ENCODE measurements around the gene EYA2. TPM values are rescaled to one million over a fixed set of nuclear protein-coding genes. Genes with fewer than 3 reads are reported as not detected.

EYA2 gene
- total RNA-seq, 1 experiment from 2014 or later, result 0.74 TPM

- Histone ChIP-seq H2AFZ (ENCODE audit: low read length) (no peak overlapping the region), H3K4me2 (ENCODE audit: insufficient read depth, insufficient read length, low read length) (no peak overlapping the region), H2BK15ac (ENCODE audit: low read depth, low read length) (no peak overlapping the region), H4K20me1 (ENCODE audit: control insufficient read depth, insufficient read depth, insufficient read length) (no peaks in the 10 kb centered on the region), H3K23me2 (ENCODE audit: insufficient read length, low read depth, low read length, poor library complexity, severe bottlenecking) (no peaks in the 10 kb centered on the region), H3K14ac (ENCODE audit: insufficient read depth, low read length) (no peak overlapping the region), H2BK120ac (ENCODE audit: low read depth, low read length, poor library complexity, severe bottlenecking) (no peak overlapping the region), H3K23ac (ENCODE audit: insufficient read length, low read depth, low read length) (no peak overlapping the region), H3K18ac (ENCODE audit: insufficient read length, low read depth, low read length) (no peak overlapping the region), H2AK5ac (ENCODE audit: insufficient read length, low read length) (no peak overlapping the region), H3K9me3 (ENCODE audit: control insufficient read depth, low read depth, low read length) (no peaks in the 10 kb centered on the region), H4K8ac (replicated peaks; ENCODE audit: insufficient read length, low read depth, low read length) (no peak overlapping the region), H3K27me3 (ENCODE audit: insufficient read depth, low read length) (no peaks in the 10 kb centered on the region), H3K4ac (ENCODE audit: low read depth, low read length) (no peak overlapping the region), H4K5ac (ENCODE audit: insufficient read length, low read depth, low read length) (no peak overlapping the region), H3K4me1 (ENCODE audit: insufficient read depth, low read length) (no peaks in the 10 kb centered on the region), H2BK12ac (ENCODE audit: insufficient read length, low read depth, low read length) (no peak overlapping the region), H4K91ac (ENCODE audit: insufficient read length, low read depth, low read length) (no peak overlapping the region), H3K79me2 (ENCODE audit: insufficient read depth, low read length) (no peaks in the 10 kb centered on the region), H3K9ac (ENCODE audit: extremely low read depth, insufficient read length, low read length) (no peak overlapping the region), H3T11ph (ENCODE audit: low read length) (no peak overlapping the region), H3K79me1 (ENCODE audit: insufficient read depth, low read depth, low read length, poor library complexity, severe bottlenecking) (no peaks in the 10 kb centered on the region), H2BK5ac (ENCODE audit: insufficient read length, low read length) (no peak overlapping the region), H3K27ac (ENCODE audit: insufficient read length, low read depth, low read length) (no peak overlapping the region), H2BK20ac (ENCODE audit: low read depth, low read length, poor library complexity, severe bottlenecking) (no peak overlapping the region), H3K56ac (ENCODE audit: insufficient read length, low read depth, low read length) (no peak overlapping the region)
- peaks cover 3% of the 10 kb centered on the region for H3K27me3 Mint-ChIP-seq (ENCODE audit: low read depth)
- peaks cover 17 to 22% of the 10 kb centered on the region in 2 experiments for H3K9me3 Mint-ChIP-seq
- TF ChIP-seq CTCF (conservative IDR thresholded peaks at IDR 0.05), result no peak
- no CpG with 5 or more reads among the region's 5 CpGs for WGBS (ENCODE audit: extremely low coverage, insufficient read length, low lambda C conversion rate)
- H3K4me3 Mint-ChIP-seq, result no peak overlapping the region
- DNase-seq, result no peak
- H3K4me1 Mint-ChIP-seq, result peaks cover under 1 to 3% of the 10 kb centered on the region in 2 experiments; a peak in 3 of 4 replicates
- H3K36me3 Mint-ChIP-seq (ENCODE audit: insufficient read depth in 1 of 3, low read depth in 3 of 3), result peaks cover 0 to 5% (median 4%) of the 10 kb centered on the region in 3 experiments; a peak in 3 of 7 replicates
- H3K27ac Mint-ChIP-seq, result no peak overlapping the region
These were observed 153.4 kb downstream of the EYA2 start for GRCh38 chr20:47048054-47048453.
